NCI-H1694 (cell line): ENCODE measurements around the gene HPS4.
"Not testable (repeated sequence)": the region's sequence is repeated elsewhere in the genome, so short reads cannot be mapped to it uniquely, and the experiment has no call there.

ENCODE experiments used
- DNase-seq: peaks from one replicate; lab custom pipeline; 2025; lab: John Stamatoyannopoulos, UW

Gene HPS4

GRCh38 chr22:26483439-26484359 is at the start of gene HPS4, which contains the start of gene SRRD:
HPS4 (minus strand) TSS chr22:26483783; CDS start chr22:26481762, 2,021 bp downstream.
SRRD (plus strand) TSS chr22:26483877; CDS start chr22:26483891, 14 bp downstream.
- DNase-seq = peak; percentile 74

- DNase-seq = no peak
Observed at GRCh38 chr22:26529345-26529744, 45.8 kb upstream of the HPS4 start.

GRCh38 chr22:26528518-26528917 is 44.9 kb upstream of the HPS4 start:
- not testable (repeated sequence) for DNase-seq

GRCh38 chr22:26527574-26528465 is 44.2 kb upstream of the HPS4 start:
- no peak for DNase-seq

- DNase-seq = no peak
Observed at GRCh38 chr22:26527167-26527566, 43.6 kb upstream of the HPS4 start.

- no peak for DNase-seq
Observed at GRCh38 chr22:26525946-26526564, 42.5 kb upstream of the HPS4 start.

GRCh38 chr22:26524870-26525269 is 41.3 kb upstream of the HPS4 start:
- no peak for DNase-seq

- no peak for DNase-seq
Observed at GRCh38 chr22:26522592-26522991, 39.0 kb upstream of the HPS4 start.

- no peak for DNase-seq
Observed at GRCh38 chr22:26522012-26522411, 38.4 kb upstream of the HPS4 start.

GRCh38 chr22:26517429-26517828 is 33.8 kb upstream of the HPS4 start:
- no peak for DNase-seq

GRCh38 chr22:26516503-26516902 is 32.9 kb upstream of the HPS4 start:
- DNase-seq = no peak

- no peak for DNase-seq
Observed at GRCh38 chr22:26515931-26516330, 32.3 kb upstream of the HPS4 start.

- no peak for DNase-seq
Observed at GRCh38 chr22:26514419-26515161, 31.0 kb upstream of the HPS4 start.

- no peak for DNase-seq
Observed at GRCh38 chr22:26513838-26514237, 30.3 kb upstream of the HPS4 start.

GRCh38 chr22:26512149-26512793 is 28.7 kb upstream of the HPS4 start, which contains the start of gene TFIP11:
TFIP11 (minus strand) TSS chr22:26512473; CDS start chr22:26510272, 2,201 bp downstream.
- peak; percentile 71 for DNase-seq

- no peak for DNase-seq
Observed at GRCh38 chr22:26508148-26508547, 24.6 kb upstream of the HPS4 start.

- no peak for DNase-seq
Observed at GRCh38 chr22:26503758-26504157, 20.2 kb upstream of the HPS4 start.

GRCh38 chr22:26502688-26503561 is 19.3 kb upstream of the HPS4 start:
- peak; percentile 3 for DNase-seq

- DNase-seq = no peak
Observed at GRCh38 chr22:26501996-26502395, 18.4 kb upstream of the HPS4 start.

GRCh38 chr22:26499188-26499703 is 15.7 kb upstream of the HPS4 start:
- no peak for DNase-seq
